ENCODE data around the gene SETD1A.

DNA sequence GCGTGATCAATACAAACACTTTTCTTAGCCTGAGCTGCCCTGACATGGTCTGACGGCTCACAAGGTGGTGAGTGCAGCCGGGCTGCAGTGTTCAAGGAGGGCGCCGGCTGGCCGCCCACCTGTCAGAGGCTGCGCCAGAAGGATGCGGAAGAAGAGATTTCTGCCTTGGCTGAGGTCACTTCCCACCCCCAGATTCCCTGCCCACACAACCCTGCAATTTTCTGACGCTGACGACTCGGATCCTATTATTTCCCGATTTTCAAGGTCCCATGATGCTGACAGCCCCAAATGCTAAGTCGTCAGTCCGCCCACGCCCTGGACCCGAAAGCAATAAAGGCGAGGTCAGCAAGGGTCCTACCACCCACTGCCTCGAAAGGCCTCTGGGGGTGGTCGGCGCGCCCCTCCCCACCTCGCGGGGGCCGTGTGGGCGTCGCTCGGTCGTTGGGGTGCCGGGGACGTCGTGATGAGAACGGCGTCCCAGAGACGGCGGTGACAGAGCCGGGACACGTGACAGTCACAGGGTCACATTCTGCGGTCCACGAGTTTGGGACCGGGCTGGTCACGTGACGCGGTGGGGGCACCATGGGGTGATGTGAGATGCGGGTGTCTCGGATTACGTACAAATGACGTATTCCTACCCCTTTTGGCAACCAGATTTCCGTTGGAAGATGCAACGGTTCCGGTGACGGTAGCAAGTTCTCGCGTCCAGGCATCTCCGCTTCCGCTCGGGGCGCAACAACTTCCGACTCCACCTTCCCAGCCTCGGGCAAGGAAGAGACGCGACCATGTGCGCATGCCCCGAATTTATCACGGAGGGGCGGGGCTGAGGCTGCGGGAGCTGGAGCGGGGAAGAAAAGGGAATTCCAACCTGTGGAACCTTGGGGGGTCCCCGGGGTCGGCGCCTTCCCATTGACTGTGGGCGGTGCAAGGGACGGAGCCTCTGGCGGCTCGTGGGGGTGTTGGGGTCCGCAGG lies 75.5 kb downstream of the SETD1A start, which contains the start of gene STX4:
- TF ChIP-seq, protein P1, sequence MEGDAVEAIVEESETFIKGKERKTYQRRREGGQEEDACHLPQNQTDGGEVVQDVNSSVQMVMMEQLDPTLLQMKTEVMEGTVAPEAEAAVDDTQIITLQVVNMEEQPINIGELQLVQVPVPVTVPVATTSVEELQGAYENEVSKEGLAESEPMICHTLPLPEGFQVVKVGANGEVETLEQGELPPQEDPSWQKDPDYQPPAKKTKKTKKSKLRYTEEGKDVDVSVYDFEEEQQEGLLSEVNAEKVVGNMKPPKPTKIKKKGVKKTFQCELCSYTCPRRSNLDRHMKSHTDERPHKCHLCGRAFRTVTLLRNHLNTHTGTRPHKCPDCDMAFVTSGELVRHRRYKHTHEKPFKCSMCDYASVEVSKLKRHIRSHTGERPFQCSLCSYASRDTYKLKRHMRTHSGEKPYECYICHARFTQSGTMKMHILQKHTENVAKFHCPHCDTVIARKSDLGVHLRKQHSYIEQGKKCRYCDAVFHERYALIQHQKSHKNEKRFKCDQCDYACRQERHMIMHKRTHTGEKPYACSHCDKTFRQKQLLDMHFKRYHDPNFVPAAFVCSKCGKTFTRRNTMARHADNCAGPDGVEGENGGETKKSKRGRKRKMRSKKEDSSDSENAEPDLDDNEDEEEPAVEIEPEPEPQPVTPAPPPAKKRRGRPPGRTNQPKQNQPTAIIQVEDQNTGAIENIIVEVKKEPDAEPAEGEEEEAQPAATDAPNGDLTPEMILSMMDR (IDR thresholded peaks at IDR 0.05) = peak in 4 of 6 experiments; percentile 13 to 36 (median 24)
- TF ChIP-seq EP300 (IDR thresholded peaks at IDR 0.05) (peak in 1 of 4 donors; percentile 90), POLR2AphosphoS5 (IDR thresholded peaks at IDR 0.05) (peak; percentile 87 to 96)

All from upper lobe of left lung (tissue), 4 donors.